Measurements from ENCODE around the gene MYOT.
"Not testable (repeated sequence)": the region's sequence is repeated elsewhere in the genome, so short reads cannot be mapped to it uniquely, and the experiment has no call there.

MYOT gene

GRCh38 chr5:137867664-137868063, at the start of gene MYOT:
Gene MYOT (plus strand): TSS chr5:137867860. CDS start chr5:137870652, 2,792 bp downstream.
- DNase-seq (ENCODE audit: low read depth in 2 of 3, low spot score in 2 of 3): no peak

- no peak for DNase-seq (ENCODE audit: low read depth in 2 of 3, low spot score in 2 of 3)
These were observed 47.9 kb upstream of the MYOT start for GRCh38 chr5:137819766-137820165.

GRCh38 chr5:137822158-137822764, 45.4 kb upstream of the MYOT start:
- DNase-seq (ENCODE audit: low read depth in 2 of 3, low spot score in 2 of 3): no peak

- no peak for DNase-seq (ENCODE audit: low read depth in 2 of 3, low spot score in 2 of 3)
These were observed 44.7 kb upstream of the MYOT start for GRCh38 chr5:137822984-137823383.

GRCh38 chr5:137825165-137825564, 42.5 kb upstream of the MYOT start:
- DNase-seq (ENCODE audit: low read depth in 2 of 3, low spot score in 2 of 3): no peak

GRCh38 chr5:137826067-137826466, 41.6 kb upstream of the MYOT start:
- no peak for DNase-seq (ENCODE audit: low read depth in 2 of 3, low spot score in 2 of 3)

GRCh38 chr5:137828180-137828579, 39.5 kb upstream of the MYOT start:
- DNase-seq (ENCODE audit: low read depth in 2 of 3, low spot score in 2 of 3): no peak

GRCh38 chr5:137828664-137829063, 39.0 kb upstream of the MYOT start:
- DNase-seq (ENCODE audit: low read depth in 2 of 3, low spot score in 2 of 3): no peak

- DNase-seq (ENCODE audit: low read depth in 2 of 3, low spot score in 2 of 3): no peak
These were observed 36.6 kb upstream of the MYOT start for GRCh38 chr5:137831105-137831504.

- DNase-seq (ENCODE audit: low read depth in 2 of 3, low spot score in 2 of 3): no peak
These were observed 36.1 kb upstream of the MYOT start for GRCh38 chr5:137831526-137831925.

- no peak for DNase-seq (ENCODE audit: low read depth in 2 of 3, low spot score in 2 of 3)
These were observed 35.2 kb upstream of the MYOT start for GRCh38 chr5:137832416-137832815.

- no peak for DNase-seq (ENCODE audit: low read depth in 2 of 3, low spot score in 2 of 3)
These were observed 34.2 kb upstream of the MYOT start for GRCh38 chr5:137833463-137833862.

GRCh38 chr5:137834498-137835049, 33.1 kb upstream of the MYOT start:
- DNase-seq (ENCODE audit: low read depth in 2 of 3, low spot score in 2 of 3): no peak

GRCh38 chr5:137836298-137836697, 31.4 kb upstream of the MYOT start:
- no peak for DNase-seq (ENCODE audit: low read depth in 2 of 3, low spot score in 2 of 3)

- no peak for DNase-seq (ENCODE audit: low read depth in 2 of 3, low spot score in 2 of 3)
These were observed 30.7 kb upstream of the MYOT start for GRCh38 chr5:137836997-137837396.

- DNase-seq (ENCODE audit: low read depth in 2 of 3, low spot score in 2 of 3): no peak
These were observed 29.9 kb upstream of the MYOT start for GRCh38 chr5:137837491-137838394.

GRCh38 chr5:137838976-137839375, 28.7 kb upstream of the MYOT start:
- DNase-seq (ENCODE audit: low read depth in 2 of 3, low spot score in 2 of 3): no peak

GRCh38 chr5:137842296-137842695, 25.4 kb upstream of the MYOT start:
- no peak for DNase-seq (ENCODE audit: low read depth in 2 of 3, low spot score in 2 of 3)

GRCh38 chr5:137843676-137844299, 23.9 kb upstream of the MYOT start:
- no peak for DNase-seq (ENCODE audit: low read depth in 2 of 3, low spot score in 2 of 3)

- no peak for DNase-seq (ENCODE audit: low read depth in 2 of 3, low spot score in 2 of 3)
These were observed 22.2 kb upstream of the MYOT start for GRCh38 chr5:137845472-137845871.

- DNase-seq (ENCODE audit: low read depth in 2 of 3, low spot score in 2 of 3): no peak
These were observed 20.0 kb upstream of the MYOT start for GRCh38 chr5:137847687-137848086.

- DNase-seq (ENCODE audit: low read depth in 2 of 3, low spot score in 2 of 3): not testable (repeated sequence)
These were observed 14.5 kb upstream of the MYOT start for GRCh38 chr5:137853165-137853564.

All from activated CD8-positive, alpha-beta memory T cell treated with anti-CD3 and anti-CD28 coated beads for 48 hours (primary cell).